ENCODE measurements around the gene SCN10A. TPM values are rescaled to one million over a fixed set of nuclear protein-coding genes. Genes with fewer than 3 reads are reported as not detected.
A peak's percentile ranks its signal among the peaks of the same experiment; 100 is the strongest.

Gene SCN10A
- total RNA-seq, 2 donors from 2014 or later = not detected

- TF ChIP-seq POLR2A (IDR thresholded peaks at IDR 0.05) = no peak
- no peak for TF ChIP-seq CTCF (IDR thresholded peaks at IDR 0.05)
- 18 to 41% methylated on average over 7 to 16 of the region's 16 CpGs for WGBS, 2 donors
- peaks cover 11% of the 10 kb centered on the region for H3K4me1 ChIP-seq
- ATAC-seq (peak; percentile 48), DNase-seq (peak in 3 of 4 donors; percentile 5 to 19 (median 15))
- intact Hi-C loops (cut with DNase I) = no loop called here
- peak overlapping the region in 1 of 4 donors; percentile 21 for H3K27ac ChIP-seq
- H3K27me3 ChIP-seq = no peaks in the 10 kb centered on the region
- H3K9me3 ChIP-seq = no peaks in the 10 kb centered on the region
- H3K36me3 ChIP-seq (replicated peaks in 1 of 2; ENCODE audit: insufficient read depth in 1 of 2, low read depth in 2 of 2) = no peaks in the 10 kb centered on the region
- H3K4me3 ChIP-seq = no peak overlapping the region
These were observed 92.2 kb downstream of the SCN10A start for GRCh38 chr3:38723569-38724391.

GRCh38 chr3:38722781-38723568, 93.0 kb downstream of the SCN10A start:
- H3K36me3 ChIP-seq (replicated peaks in 1 of 2; ENCODE audit: insufficient read depth in 1 of 2, low read depth in 2 of 2) = no peaks in the 10 kb centered on the region
- 73 to 74% methylated on average over 7 to 12 of the region's 12 CpGs for WGBS, 2 donors
- no peak overlapping the region for H3K4me3 ChIP-seq
- H3K27me3 ChIP-seq = no peaks in the 10 kb centered on the region
- DNase-seq (no peak), ATAC-seq (no peak)
- H3K4me1 ChIP-seq = peaks cover 11% of the 10 kb centered on the region
- no peak overlapping the region for H3K27ac ChIP-seq
- intact Hi-C loops (cut with DNase I) = no loop called here
- no peak for TF ChIP-seq CTCF (IDR thresholded peaks at IDR 0.05)
- no peak for TF ChIP-seq POLR2A (IDR thresholded peaks at IDR 0.05)
- H3K9me3 ChIP-seq = no peaks in the 10 kb centered on the region

GRCh38 chr3:38721207-38721772, 94.7 kb downstream of the SCN10A start:
- no peak for ATAC-seq
- no peak overlapping the region for H3K27ac ChIP-seq
- no peak overlapping the region for H3K4me3 ChIP-seq
- TF ChIP-seq CTCF (IDR thresholded peaks at IDR 0.05) = no peak
- TF ChIP-seq POLR2A (IDR thresholded peaks at IDR 0.05) = no peak
- 84 to 87% methylated on average over 5 of the region's 5 CpGs for WGBS, 2 donors
- DNase-seq = no peak
- no peaks in the 10 kb centered on the region for H3K9me3 ChIP-seq
- H3K4me1 ChIP-seq = peaks cover 11% of the 10 kb centered on the region
- no peaks in the 10 kb centered on the region for H3K27me3 ChIP-seq
- no peaks in the 10 kb centered on the region for H3K36me3 ChIP-seq (replicated peaks in 1 of 2; ENCODE audit: insufficient read depth in 1 of 2, low read depth in 2 of 2)
- intact Hi-C loops (cut with DNase I) = no loop called here

- Histone ChIP-seq H3K4me1 (peaks cover 11% of the 10 kb centered on the region), H3K9me3 (no peaks in the 10 kb centered on the region), H3K36me3 (replicated peaks in 1 of 2; ENCODE audit: insufficient read depth in 1 of 2, low read depth in 2 of 2) (no peaks in the 10 kb centered on the region), H3K27me3 (no peaks in the 10 kb centered on the region), H3K4me3 (no peak overlapping the region), H3K27ac (no peak overlapping the region)
- TF ChIP-seq CTCF (IDR thresholded peaks at IDR 0.05) (no peak), POLR2A (IDR thresholded peaks at IDR 0.05) (no peak)
- intact Hi-C loops (cut with DNase I) = no loop called here
- ATAC-seq (no peak), DNase-seq (no peak)
- 61 to 64% methylated on average over 4 of the region's 4 CpGs for WGBS, 2 donors
These were observed 95.6 kb downstream of the SCN10A start for GRCh38 chr3:38720465-38720864.

Data from body of pancreas (tissue), 4 donors.